Loucy (cell line): ENCODE data around the gene HCRT.

Source experiments
- CTCF ChIP-seq: fragments of 200-600 bp; sonication (generic); conservative IDR thresholded peaks from 2 replicates; pipeline ENCODE4 v1.5.1; 2014; ENCODE audit warnings: mild to moderate bottlenecking, antibody characterized with exemption, low read length
- EZH2phosphoT487 ChIP-seq: fragments of 200-600 bp; IDR thresholded peaks from 2 replicates; pipeline ENCODE4 v1.6.1; 2018; ENCODE audit warnings: antibody characterized with exemption, mild to moderate bottlenecking, moderate library complexity, borderline replicate concordance

- TF ChIP-seq CTCF (no peak), EZH2phosphoT487 (no peak)
Observed at GRCh38 chr17:42179911-42180410, 5.3 kb downstream of the HCRT start.
